Lower leg skin (tissue), 3 donors: ENCODE measurements around the gene HNRNPUL2.

ENCODE experiments used
- POLR2A ChIP-seq, 2 donors: fragments of 450-650 bp; IDR thresholded peaks; one replicate each; pipeline ENCODE4 v1.6.1; 2016 to 2017; ENCODE audit warnings: antibody characterized with exemption in 2 of 2, mild to moderate bottlenecking in 1 of 2, moderate library complexity in 1 of 2
- TF ChIP-seq, protein P1 (sequence below), 3 donors: fragments of 450-650 bp; IDR thresholded peaks; one replicate each; pipeline ENCODE4 v1.5.1; 2016; ENCODE audit warnings: antibody characterized with exemption in 3 of 3, mild to moderate bottlenecking in 3 of 3, moderate library complexity in 2 of 3

DNA sequence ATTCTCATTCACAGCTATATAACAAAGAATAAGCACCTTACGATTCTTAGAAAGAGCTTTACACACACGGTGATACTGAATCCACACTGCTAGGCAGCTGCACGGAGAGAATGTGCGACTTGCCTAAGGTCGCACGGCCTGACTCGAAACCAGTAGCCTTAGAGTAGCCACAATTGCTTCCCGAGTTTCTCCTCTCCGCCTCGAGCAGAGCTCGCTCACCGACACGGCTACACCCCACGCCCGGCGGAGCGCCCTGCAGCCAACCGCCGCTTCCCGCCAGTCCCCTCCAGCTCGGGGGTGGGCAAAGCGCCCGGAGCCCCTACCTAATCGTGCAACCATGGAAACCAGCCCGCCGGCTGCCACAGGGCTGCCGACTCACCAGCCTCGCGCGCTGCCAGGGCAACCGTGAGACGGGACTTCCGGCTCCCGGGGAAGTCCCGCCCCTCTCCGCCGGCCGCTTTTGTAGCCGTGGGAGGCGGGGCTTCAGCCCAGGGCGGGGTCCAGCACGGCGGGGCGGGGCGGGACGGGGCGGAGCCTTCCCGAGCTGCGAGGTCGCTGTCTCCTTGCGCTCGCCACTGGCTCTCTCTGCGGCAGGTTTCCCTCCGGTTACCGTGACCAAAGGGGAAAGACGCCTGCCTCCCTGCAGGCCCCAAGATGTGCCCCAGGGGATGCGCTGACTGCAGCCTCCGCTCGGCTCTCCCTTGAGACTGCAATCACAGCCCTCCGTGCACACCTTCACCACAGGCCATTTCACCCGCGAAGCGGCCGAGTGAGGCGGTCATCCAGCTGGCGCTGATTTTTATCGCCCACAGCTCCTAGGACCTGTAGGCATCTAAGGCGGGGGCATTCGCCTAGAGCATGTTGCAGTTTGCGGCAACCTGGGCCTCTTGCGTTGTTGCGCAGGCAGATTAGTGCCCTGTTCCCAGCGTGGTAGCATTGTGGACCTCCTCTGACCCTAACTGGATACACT lies 21.1 kb downstream of the HNRNPUL2 start:
- TF ChIP-seq, protein P1, sequence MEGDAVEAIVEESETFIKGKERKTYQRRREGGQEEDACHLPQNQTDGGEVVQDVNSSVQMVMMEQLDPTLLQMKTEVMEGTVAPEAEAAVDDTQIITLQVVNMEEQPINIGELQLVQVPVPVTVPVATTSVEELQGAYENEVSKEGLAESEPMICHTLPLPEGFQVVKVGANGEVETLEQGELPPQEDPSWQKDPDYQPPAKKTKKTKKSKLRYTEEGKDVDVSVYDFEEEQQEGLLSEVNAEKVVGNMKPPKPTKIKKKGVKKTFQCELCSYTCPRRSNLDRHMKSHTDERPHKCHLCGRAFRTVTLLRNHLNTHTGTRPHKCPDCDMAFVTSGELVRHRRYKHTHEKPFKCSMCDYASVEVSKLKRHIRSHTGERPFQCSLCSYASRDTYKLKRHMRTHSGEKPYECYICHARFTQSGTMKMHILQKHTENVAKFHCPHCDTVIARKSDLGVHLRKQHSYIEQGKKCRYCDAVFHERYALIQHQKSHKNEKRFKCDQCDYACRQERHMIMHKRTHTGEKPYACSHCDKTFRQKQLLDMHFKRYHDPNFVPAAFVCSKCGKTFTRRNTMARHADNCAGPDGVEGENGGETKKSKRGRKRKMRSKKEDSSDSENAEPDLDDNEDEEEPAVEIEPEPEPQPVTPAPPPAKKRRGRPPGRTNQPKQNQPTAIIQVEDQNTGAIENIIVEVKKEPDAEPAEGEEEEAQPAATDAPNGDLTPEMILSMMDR (IDR thresholded peaks at IDR 0.05) = no peak
- TF ChIP-seq POLR2A (IDR thresholded peaks at IDR 0.05) = no peak
